Smooth muscle cell (in vitro differentiated cells): ENCODE measurements around the gene IL18R1. TPM values are rescaled to one million over a fixed set of nuclear protein-coding genes. Genes with fewer than 3 reads are reported as not detected.

Experiments
- DNase-seq: peaks from one replicate; lab custom pipeline; 2025; ENCODE audit not compliant: unreplicated experiment; lab: John Stamatoyannopoulos, UW
- H2AFZ ChIP-seq: fragments of 200-600 bp; sonication (generic); 2 replicates; pipeline ENCODE4 v1.6.0; 2016; ENCODE audit warnings: antibody characterized with exemption, low read depth, mild to moderate bottlenecking
- H3F3A ChIP-seq: fragments of 200-600 bp; sonication (generic); 2 replicates; pipeline ENCODE4 v1.6.0; 2017; ENCODE audit warnings: antibody characterized with exemption, low read depth
- H3K27ac ChIP-seq: fragments of 200-600 bp; sonication (generic); 2 replicates; pipeline ENCODE4 v1.5.1; 2016; ENCODE audit warnings: low read depth, mild to moderate bottlenecking
- H3K27me3 ChIP-seq: fragments of 200-600 bp; sonication (generic); 2 replicates; pipeline ENCODE4 v1.6.1; 2016; ENCODE audit warnings: low read depth, mild to moderate bottlenecking
- H3K36me3 ChIP-seq: fragments of 200-600 bp; sonication (generic); 2 replicates; pipeline ENCODE4 v1.5.1; 2016; ENCODE audit warnings: low read depth
- H3K4me1 ChIP-seq: fragments of 200-600 bp; sonication (generic); 2 replicates; pipeline ENCODE4 v1.5.1; 2016; ENCODE audit warnings: low read depth
- H3K4me2 ChIP-seq: fragments of 200-600 bp; sonication (generic); 2 replicates; pipeline ENCODE4 v1.6.0; 2016; ENCODE audit warnings: mild to moderate bottlenecking
- H3K4me3 ChIP-seq: fragments of 200-600 bp; sonication (generic); 2 replicates; pipeline ENCODE4 v1.5.1; 2016; ENCODE audit warnings: mild to moderate bottlenecking
- H3K79me2 ChIP-seq: fragments of 200-600 bp; sonication (generic); 2 replicates; pipeline ENCODE4 v1.6.0; 2016; ENCODE audit warnings: low read depth, mild to moderate bottlenecking
- H3K9ac ChIP-seq: fragments of 200-600 bp; sonication (generic); 2 replicates; pipeline ENCODE4 v1.6.0; 2016; ENCODE audit warnings: low read depth
- H3K9me3 ChIP-seq: fragments of 200-600 bp; sonication (generic); replicated peaks from 2 replicates; pipeline ENCODE4 v1.5.1; 2016; ENCODE audit warnings: low read depth
- H4K20me1 ChIP-seq: fragments of 200-600 bp; sonication (generic); 2 replicates; pipeline ENCODE4 v1.6.0; 2016; ENCODE audit warnings: low read depth
- WGBS: methylation state at CpG from one replicate; pipeline ENCODE4 v1.1.7; 2016; ENCODE audit warnings: low lambda C conversion rate; 5-methylcytosine and 5-hydroxymethylcytosine counted together
- polyA plus RNA-seq: library from polyadenylated mRNA; unstranded; fragments of >200 nt; fragmentation: Nextera tagmentation; extraction: Ambion mirVana; gene quantifications from 2 replicates; pipeline ENCODE4 v1.2.1, GENCODE V29; 2016
- total RNA-seq: library from RNA; depleted of rRNA; stranded (reverse); fragments of >200 nt; gene quantifications from 2 replicates; pipeline ENCODE4 v1.2.3, GENCODE V29; 2014
- TF ChIP-seq, protein P1 (sequence below): fragments of 200-600 bp; sonication (generic); IDR thresholded peaks from 2 replicates; pipeline ENCODE4 v1.5.1; 2017; ENCODE audit warnings: borderline replicate concordance, mild to moderate bottlenecking, antibody characterized with exemption; ENCODE audit not compliant: insufficient read depth, poor library complexity, severe bottlenecking

IL18R1 gene
- total and polyA plus RNA-seq, 2 experiments from 2014 or later: 2.2 to 2.5 TPM

DNA sequence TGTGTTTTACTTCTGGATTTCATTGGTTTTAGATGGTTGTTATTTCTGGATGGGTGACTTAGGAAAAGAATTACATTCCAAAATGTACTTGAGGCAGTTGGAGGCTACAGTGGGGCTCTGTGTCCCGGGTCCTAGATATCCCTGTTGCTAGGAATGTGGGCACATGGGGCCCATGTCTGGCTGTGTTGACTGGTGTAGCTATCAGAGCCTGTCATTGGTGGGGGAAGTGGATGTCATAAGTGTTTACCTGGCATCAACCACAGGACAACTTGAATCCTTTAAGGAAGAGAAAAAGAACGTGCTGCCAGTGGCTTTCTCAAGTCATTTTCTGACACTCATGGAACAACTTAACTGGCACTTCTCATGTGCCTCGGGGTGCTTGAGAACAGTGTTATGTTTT, 30.4 kb downstream of the IL18R1 start:
- no peak overlapping the region for H3K27ac ChIP-seq
- H3F3A ChIP-seq: no peaks in the 10 kb centered on the region
- TF ChIP-seq, protein P1, sequence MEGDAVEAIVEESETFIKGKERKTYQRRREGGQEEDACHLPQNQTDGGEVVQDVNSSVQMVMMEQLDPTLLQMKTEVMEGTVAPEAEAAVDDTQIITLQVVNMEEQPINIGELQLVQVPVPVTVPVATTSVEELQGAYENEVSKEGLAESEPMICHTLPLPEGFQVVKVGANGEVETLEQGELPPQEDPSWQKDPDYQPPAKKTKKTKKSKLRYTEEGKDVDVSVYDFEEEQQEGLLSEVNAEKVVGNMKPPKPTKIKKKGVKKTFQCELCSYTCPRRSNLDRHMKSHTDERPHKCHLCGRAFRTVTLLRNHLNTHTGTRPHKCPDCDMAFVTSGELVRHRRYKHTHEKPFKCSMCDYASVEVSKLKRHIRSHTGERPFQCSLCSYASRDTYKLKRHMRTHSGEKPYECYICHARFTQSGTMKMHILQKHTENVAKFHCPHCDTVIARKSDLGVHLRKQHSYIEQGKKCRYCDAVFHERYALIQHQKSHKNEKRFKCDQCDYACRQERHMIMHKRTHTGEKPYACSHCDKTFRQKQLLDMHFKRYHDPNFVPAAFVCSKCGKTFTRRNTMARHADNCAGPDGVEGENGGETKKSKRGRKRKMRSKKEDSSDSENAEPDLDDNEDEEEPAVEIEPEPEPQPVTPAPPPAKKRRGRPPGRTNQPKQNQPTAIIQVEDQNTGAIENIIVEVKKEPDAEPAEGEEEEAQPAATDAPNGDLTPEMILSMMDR: no peak
- no peak overlapping the region for H3K4me3 ChIP-seq
- no peaks in the 10 kb centered on the region for H3K4me1 ChIP-seq
- no peak overlapping the region for H3K9ac ChIP-seq
- no peaks in the 10 kb centered on the region for H3K27me3 ChIP-seq
- no peaks in the 10 kb centered on the region for H4K20me1 ChIP-seq
- no peak overlapping the region for H3K4me2 ChIP-seq
- WGBS: 76% methylated on average over 3 of the region's 3 CpGs
- no peaks in the 10 kb centered on the region for H3K36me3 ChIP-seq
- H2AFZ ChIP-seq: no peak overlapping the region
- H3K79me2 ChIP-seq: no peaks in the 10 kb centered on the region
- no peak for DNase-seq
- H3K9me3 ChIP-seq: peaks cover 5% of the 10 kb centered on the region

DNA sequence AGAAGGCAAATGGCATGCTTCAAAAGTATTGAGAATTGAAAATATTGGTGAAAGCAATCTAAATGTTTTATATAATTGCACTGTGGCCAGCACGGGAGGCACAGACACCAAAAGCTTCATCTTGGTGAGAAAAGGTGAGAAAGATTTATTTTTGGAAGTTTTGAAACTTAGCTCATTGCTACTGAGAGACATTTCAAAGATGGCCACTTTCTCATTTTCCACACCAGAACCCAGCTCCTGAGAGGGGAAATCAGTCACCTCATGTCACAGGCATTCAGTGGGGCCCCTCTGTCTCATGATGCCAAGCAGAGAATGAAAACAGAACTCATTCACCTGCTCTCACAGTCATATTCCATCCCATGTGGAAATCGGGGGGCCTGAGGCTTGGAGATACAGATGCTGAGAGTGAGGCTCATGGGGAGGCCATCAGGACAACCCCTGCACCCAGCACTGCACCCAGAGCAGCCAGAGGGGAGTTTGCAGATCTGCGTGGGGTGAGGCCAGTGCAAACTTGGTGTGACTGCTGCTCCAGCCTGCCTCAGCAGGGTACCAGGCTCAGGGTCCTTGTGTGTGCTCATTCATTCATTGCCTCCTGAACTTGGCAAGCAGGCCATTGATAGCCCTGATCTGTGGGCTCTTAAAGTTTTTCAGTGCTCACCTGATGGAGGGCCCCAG, 31.4 kb downstream of the IL18R1 start:
- Histone ChIP-seq H3K4me2 (no peak overlapping the region), H3K27ac (no peak overlapping the region), H2AFZ (no peak overlapping the region), H3K4me3 (no peak overlapping the region), H3K27me3 (no peaks in the 10 kb centered on the region), H3K36me3 (no peaks in the 10 kb centered on the region), H4K20me1 (no peaks in the 10 kb centered on the region), H3K4me1 (no peaks in the 10 kb centered on the region), H3F3A (no peaks in the 10 kb centered on the region), H3K79me2 (no peaks in the 10 kb centered on the region), H3K9me3 (peaks cover 5% of the 10 kb centered on the region), H3K9ac (no peak overlapping the region)
- WGBS: 82% methylated on average over 3 of the region's 3 CpGs
- TF ChIP-seq, protein P1: no peak
- no peak for DNase-seq

DNA sequence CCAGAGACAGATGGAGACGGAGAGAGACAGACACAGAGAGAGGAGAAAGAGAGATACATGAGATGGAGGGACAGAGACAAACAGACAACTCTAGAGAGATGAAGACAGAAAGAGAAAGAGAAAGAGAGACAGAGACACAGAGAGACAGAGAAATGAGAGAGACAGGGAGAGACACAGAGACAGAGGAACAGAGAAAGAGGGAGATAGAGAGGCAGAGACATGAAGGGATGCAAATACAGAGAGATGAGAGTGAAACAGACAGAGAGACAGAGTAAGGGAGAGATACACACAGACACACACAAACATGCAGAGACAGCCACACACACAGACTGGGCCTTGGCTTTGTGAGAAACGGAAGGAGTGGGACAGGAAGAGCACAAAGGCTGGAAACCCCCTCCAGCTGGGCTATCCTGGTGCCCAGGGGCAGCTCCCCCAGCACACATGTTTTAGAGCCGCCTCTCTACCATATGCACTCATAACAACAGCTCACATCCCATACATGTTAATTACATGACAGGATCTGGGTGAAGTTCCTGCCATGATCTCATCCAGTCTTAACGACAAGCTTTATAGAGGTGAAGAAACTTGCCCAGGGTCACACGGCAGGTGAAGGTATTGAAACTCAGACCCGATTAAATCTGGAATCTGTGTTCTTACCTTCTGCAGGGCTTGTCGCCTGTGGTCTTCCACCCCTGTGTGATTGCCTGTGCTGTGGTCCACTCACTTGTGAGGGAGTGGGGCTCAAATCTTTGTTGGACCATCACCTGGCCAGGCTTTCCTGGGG, 32.4 kb downstream of the IL18R1 start:
- no peak overlapping the region for H3K9ac ChIP-seq
- H3K4me1 ChIP-seq: no peaks in the 10 kb centered on the region
- H3K9me3 ChIP-seq: peaks cover 5% of the 10 kb centered on the region
- 92% methylated on average over 7 of the region's 7 CpGs for WGBS
- no peaks in the 10 kb centered on the region for H3K36me3 ChIP-seq
- H3F3A ChIP-seq: no peaks in the 10 kb centered on the region
- no peaks in the 10 kb centered on the region for H3K79me2 ChIP-seq
- H4K20me1 ChIP-seq: no peaks in the 10 kb centered on the region
- no peak overlapping the region for H3K4me3 ChIP-seq
- DNase-seq: no peak
- H3K27me3 ChIP-seq: no peaks in the 10 kb centered on the region
- TF ChIP-seq, protein P1: no peak
- no peak overlapping the region for H2AFZ ChIP-seq
- H3K27ac ChIP-seq: no peak overlapping the region
- no peak overlapping the region for H3K4me2 ChIP-seq
